GM21717 (cell line): ENCODE data around the gene IWS1.

Source experiments
- ATAC-seq: cut with Tn5 transposase; IDR thresholded peaks from one replicate; pipeline ENCODE4 v1.9.1; 2021; ENCODE audit warnings: mild to moderate bottlenecking, moderate library complexity; ENCODE audit not compliant: unreplicated experiment

The IWS1 gene

GRCh38 chr2:127506510-127506909 is 19.8 kb downstream of the IWS1 start:
- no peak for ATAC-seq

- ATAC-seq, result no peak
Observed at GRCh38 chr2:127504552-127505430, 21.5 kb downstream of the IWS1 start.

GRCh38 chr2:127503491-127503890 is 22.8 kb downstream of the IWS1 start:
- ATAC-seq, result no peak

GRCh38 chr2:127498386-127498785 is 27.9 kb downstream of the IWS1 start:
- ATAC-seq, result no peak

GRCh38 chr2:127490283-127490682 is 36.0 kb downstream of the IWS1 start:
- ATAC-seq, result no peak

DNA sequence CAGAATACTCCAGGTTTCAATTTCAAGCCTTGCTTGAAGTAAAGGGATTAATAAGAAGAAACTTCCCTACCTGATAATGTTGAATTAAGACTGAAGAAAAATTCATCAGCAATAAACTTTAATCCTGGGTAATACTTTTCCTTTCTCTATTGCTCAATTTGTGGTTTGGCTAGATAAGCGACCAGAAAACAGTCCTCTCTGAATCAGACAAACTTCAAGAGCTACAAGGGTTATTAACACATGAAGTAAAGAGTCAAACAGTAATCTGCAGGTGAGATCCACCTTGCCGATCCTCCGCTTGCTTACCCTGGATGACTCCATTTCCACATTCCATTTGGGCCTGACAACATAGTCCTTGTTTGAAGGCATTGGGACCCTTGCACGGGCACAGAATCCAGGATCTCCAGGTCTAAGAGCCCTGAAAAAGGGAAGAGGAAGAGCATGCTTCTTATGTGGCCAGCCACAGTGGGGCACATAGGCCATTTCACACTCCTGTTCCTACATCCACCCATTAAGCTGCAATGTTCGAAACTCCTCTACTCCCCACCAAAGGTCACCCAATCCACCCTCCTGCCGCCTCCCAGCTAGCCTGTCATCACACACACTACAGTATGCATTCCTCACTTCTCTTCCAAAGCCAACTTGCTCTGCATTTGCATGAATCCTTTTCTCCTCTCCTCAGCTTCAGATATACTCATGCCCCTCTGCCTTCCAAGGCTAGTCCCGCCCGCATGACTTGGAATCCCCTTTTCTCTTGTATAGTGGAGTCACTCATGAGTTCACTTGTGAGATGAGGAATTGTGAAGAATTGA is 39.8 kb downstream of the IWS1 start:
- ATAC-seq, result no peak

DNA sequence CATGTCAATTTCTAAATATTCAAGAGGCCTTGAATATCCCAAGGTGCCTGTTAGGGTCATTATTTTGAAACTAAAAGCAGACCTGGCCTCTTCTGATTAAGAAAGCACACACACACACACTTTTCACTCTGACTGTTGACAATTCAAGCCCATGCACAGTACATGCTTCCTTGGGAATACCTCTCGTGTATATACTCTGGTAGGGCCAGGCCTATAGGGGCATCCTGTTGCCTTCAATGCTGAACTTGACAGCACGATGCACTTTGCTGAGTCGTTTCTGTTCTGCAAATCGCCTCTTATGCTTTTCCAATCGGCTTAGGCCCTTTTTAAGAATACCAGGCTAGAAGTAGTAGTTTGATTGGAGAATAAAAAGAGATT is 40.6 kb downstream of the IWS1 start:
- no peak for ATAC-seq

GRCh38 chr2:127485051-127485693 is 41.1 kb downstream of the IWS1 start:
- ATAC-seq, result no peak

GRCh38 chr2:127482031-127482430 is 44.3 kb downstream of the IWS1 start:
- ATAC-seq, result no peak

DNA sequence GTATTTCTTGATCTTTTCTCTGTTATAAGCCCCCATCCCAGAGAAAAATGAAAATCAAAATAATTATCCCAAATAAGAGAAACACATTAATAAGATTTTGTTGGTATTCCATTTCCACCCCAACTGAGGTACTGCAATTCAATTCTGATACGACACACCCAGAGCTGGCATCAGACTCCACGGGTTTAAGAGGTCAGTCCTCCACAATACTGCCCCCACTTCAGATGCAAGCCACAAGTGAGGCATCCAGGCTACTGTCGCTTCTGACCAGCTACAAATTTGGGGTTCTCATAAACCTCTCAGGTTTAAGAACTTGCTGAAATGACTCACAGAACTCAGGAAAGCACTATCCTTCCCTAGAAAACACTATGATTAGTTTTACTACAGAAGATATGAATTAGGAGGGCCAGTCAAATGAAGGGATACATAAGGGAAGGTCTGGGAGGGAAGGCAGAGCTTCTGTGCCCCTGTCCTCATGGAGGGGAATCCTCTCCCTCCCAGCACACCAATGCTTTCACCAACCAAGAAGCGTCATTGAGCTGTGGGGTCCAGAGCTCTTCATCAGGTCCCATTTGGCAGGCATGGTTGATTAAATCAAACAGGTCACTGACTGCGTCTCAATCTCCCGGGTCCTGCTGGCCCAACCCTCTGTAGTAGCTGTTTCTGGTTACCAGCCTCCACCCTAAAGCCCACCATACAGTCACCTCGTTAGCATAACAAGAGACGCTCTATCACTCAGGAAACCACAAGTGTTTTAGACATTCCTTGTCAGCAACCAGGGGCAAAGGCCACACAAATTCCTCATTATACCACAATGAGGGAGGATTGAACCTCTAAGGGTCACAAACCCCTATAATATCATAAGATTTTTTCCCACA is 46.2 kb downstream of the IWS1 start:
- ATAC-seq, result no peak

- ATAC-seq, result no peak
Observed at GRCh38 chr2:127479219-127479825, 47.0 kb downstream of the IWS1 start.

GRCh38 chr2:127475788-127476187 is 50.5 kb downstream of the IWS1 start:
- ATAC-seq, result no peak

- no peak for ATAC-seq
Observed at GRCh38 chr2:127472268-127472667, 54.0 kb downstream of the IWS1 start.

GRCh38 chr2:127471286-127471988 is 54.9 kb downstream of the IWS1 start:
- ATAC-seq, result no peak

- no peak for ATAC-seq
Observed at GRCh38 chr2:127469974-127470373, 56.3 kb downstream of the IWS1 start.

DNA sequence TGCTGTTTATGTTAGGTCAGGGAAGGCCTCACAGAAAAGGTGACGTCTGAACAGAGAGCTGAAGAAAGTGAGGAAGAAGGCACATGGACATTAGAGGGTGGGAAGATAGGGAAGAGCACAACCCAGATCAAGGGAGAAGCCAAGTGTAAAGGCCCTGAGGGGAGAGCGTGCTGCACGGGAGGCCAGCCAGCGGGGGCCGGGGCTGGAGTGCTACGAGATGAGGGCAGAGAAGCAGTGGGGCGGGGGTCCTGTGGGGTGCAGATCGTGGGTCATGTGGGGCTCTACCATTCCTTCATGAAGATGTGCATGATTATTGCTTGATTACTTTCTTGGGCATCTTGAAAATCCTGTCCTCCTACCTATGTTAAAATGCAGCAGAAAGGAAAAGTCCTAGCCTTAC is 57.2 kb downstream of the IWS1 start:
- no peak for ATAC-seq

DNA sequence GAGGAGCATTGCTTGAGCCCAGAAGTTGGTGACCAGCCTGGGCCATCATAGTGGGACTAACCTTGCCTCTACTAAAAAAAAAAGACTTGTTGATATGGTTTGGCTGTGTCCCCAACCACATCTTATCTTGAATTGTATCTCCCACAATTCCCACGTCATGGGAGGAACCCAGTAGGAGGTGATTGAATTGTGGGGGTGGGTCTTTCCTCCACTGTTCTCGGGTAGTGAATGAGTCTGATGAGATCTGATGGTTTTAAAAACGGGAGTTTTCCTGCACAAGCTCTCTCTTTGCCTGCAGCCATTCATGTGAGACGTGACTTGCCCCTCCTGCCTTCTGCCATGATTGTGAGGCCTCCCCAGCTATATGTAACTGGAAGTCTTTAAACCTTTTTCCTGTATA is 61.0 kb downstream of the IWS1 start:
- no peak for ATAC-seq

DNA sequence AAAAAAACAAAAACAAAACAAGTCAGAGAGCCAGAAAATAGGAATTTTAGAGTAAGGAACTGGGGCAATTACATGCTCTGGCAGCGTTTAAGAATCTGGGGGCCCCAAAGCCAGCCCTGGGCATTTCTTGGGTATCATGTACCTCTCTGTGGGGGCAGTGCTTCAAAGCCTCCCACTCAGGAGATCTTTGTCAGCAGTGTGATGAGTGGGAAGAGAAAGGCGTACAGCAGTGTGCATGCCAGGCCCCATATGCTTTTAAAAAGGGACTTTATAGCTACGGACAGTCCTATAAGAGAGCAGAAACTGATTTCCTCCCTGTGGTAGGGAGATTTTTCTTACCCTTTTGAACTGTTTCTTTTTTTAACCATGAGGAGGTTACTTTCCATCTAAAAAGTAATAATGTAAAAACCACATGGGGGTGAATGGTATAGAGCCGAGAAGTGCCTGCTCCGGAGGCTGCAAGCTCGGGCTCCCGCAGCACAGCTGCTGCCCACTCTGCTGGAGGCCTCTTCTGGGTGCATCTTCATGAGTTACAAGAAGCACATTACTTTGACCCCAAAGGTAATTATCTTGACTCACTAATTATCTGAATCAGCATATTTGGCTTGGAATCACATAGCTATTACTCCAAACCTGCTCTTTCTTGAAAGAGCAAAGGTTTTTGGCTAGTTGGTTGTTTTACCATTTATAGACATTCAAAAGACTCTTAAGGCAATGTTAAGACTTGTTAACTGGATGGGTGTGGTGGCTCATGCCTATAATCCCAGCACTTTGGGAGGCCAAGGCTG is 61.6 kb downstream of the IWS1 start:
- ATAC-seq, result no peak
